H9 (cell line): ENCODE results near the gene PLEKHA1. TPM values are rescaled to one million over a fixed set of nuclear protein-coding genes. Genes with fewer than 3 reads are reported as not detected.

ENCODE experiments used
- DNase-seq: peaks from one replicate; pipeline ENCODE4 v3.0.0-alpha.2; 2017
- H2AFZ ChIP-seq: one replicate; pipeline ENCODE4 v1.6.1; 2013; ENCODE audit warnings: mild to moderate bottlenecking, low read length, control low read depth, moderate library complexity
- H2AK5ac ChIP-seq: 2 replicates; pipeline ENCODE4 v1.6.1; 2013; ENCODE audit warnings: low read length, control low read depth, mixed read lengths; ENCODE audit not compliant: insufficient read length
- H2BK120ac ChIP-seq: one replicate; pipeline ENCODE4 v1.6.1; 2013; ENCODE audit warnings: low read depth, mild to moderate bottlenecking, low read length, control low read depth, inconsistent platforms; ENCODE audit not compliant: poor library complexity, severe bottlenecking
- H2BK12ac ChIP-seq: 2 replicates; pipeline ENCODE4 v1.6.1; 2013; ENCODE audit warnings: low read length, control low read depth, mixed read lengths, low read depth; ENCODE audit not compliant: insufficient read length
- H2BK15ac ChIP-seq: 2 replicates; pipeline ENCODE4 v1.6.1; 2013; ENCODE audit warnings: low read depth, low read length, control low read depth
- H2BK20ac ChIP-seq: one replicate; pipeline ENCODE4 v1.6.1; 2013; ENCODE audit warnings: low read depth, mild to moderate bottlenecking, low read length, control low read depth, inconsistent platforms; ENCODE audit not compliant: poor library complexity, severe bottlenecking
- H2BK5ac ChIP-seq: 2 replicates; pipeline ENCODE4 v1.6.1; 2013; ENCODE audit warnings: low read length, control low read depth, mixed read lengths; ENCODE audit not compliant: insufficient read length
- H3K14ac ChIP-seq: 2 replicates; pipeline ENCODE4 v1.6.1; 2013; ENCODE audit warnings: low read length, control low read depth; ENCODE audit not compliant: insufficient read depth
- H3K18ac ChIP-seq: 2 replicates; pipeline ENCODE4 v1.6.1; 2013; ENCODE audit warnings: low read depth, mild to moderate bottlenecking, mixed read lengths, low read length, control low read depth; ENCODE audit not compliant: insufficient read length
- H3K23ac ChIP-seq: 2 replicates; pipeline ENCODE4 v1.6.1; 2013; ENCODE audit warnings: low read length, control low read depth, mixed read lengths, low read depth; ENCODE audit not compliant: insufficient read length
- H3K23me2 ChIP-seq: 2 replicates; pipeline ENCODE4 v1.6.1; 2013; ENCODE audit warnings: low read depth, mild to moderate bottlenecking, mixed read lengths, low read length, control low read depth; ENCODE audit not compliant: insufficient read length, poor library complexity, severe bottlenecking
- H3K27ac ChIP-seq: 2 replicates; pipeline ENCODE4 v1.5.1; 2013; ENCODE audit warnings: low read length, control low read depth, mixed read lengths, low read depth; ENCODE audit not compliant: insufficient read length
- H3K27me3 ChIP-seq: 2 replicates; pipeline ENCODE4 v1.6.1; 2013; ENCODE audit warnings: low read length, control low read depth, inconsistent platforms; ENCODE audit not compliant: insufficient read depth
- H3K4ac ChIP-seq: 2 replicates; pipeline ENCODE4 v1.6.1; 2013; ENCODE audit warnings: low read depth, mild to moderate bottlenecking, control low read depth, inconsistent platforms, low read length, moderate library complexity
- H3K4me1 ChIP-seq: 2 replicates; pipeline ENCODE4 v1.6.1; 2013; ENCODE audit warnings: low read length, control low read depth, inconsistent platforms; ENCODE audit not compliant: insufficient read depth
- H3K4me2 ChIP-seq: 2 replicates; pipeline ENCODE4 v1.6.1; 2013; ENCODE audit warnings: low read length, control low read depth, mixed read lengths; ENCODE audit not compliant: insufficient read length, insufficient read depth
- H3K56ac ChIP-seq: 2 replicates; pipeline ENCODE4 v1.6.1; 2013; ENCODE audit warnings: low read depth, mild to moderate bottlenecking, mixed read lengths, low read length, control low read depth; ENCODE audit not compliant: insufficient read length
- H3K79me1 ChIP-seq: 2 replicates; pipeline ENCODE4 v1.6.1; 2013; ENCODE audit warnings: low read depth, mild to moderate bottlenecking, moderate library complexity, low read length, control low read depth, inconsistent platforms; ENCODE audit not compliant: insufficient read depth, poor library complexity, severe bottlenecking
- H3K79me2 ChIP-seq: 2 replicates; pipeline ENCODE4 v1.6.1; 2013; ENCODE audit warnings: low read length, control low read depth, inconsistent platforms; ENCODE audit not compliant: insufficient read depth
- H3K9ac ChIP-seq: 2 replicates; pipeline ENCODE4 v1.6.1; 2013; ENCODE audit warnings: low read length, control low read depth, mixed read lengths; ENCODE audit not compliant: insufficient read length; ENCODE audit errors: extremely low read depth
- H3K9me3 ChIP-seq: one replicate; pipeline ENCODE4 v1.6.1; 2013; ENCODE audit warnings: low read depth, low read length, inconsistent platforms; ENCODE audit not compliant: control insufficient read depth
- H3T11ph ChIP-seq: one replicate; pipeline ENCODE4 v1.6.1; 2013; ENCODE audit warnings: mild to moderate bottlenecking, low read length, control low read depth, inconsistent platforms
- H4K20me1 ChIP-seq: one replicate; pipeline ENCODE4 v1.6.1; 2013; ENCODE audit not compliant: control insufficient read depth, insufficient read length, insufficient read depth
- H4K5ac ChIP-seq: 2 replicates; pipeline ENCODE4 v1.6.1; 2013; ENCODE audit warnings: low read depth, mild to moderate bottlenecking, mixed read lengths, low read length, control low read depth; ENCODE audit not compliant: insufficient read length
- H4K8ac ChIP-seq: replicated peaks from 2 replicates; pipeline ENCODE4 v1.6.1; 2013; ENCODE audit warnings: low read length, control low read depth, mixed read lengths, low read depth; ENCODE audit not compliant: insufficient read length
- H4K91ac ChIP-seq: 2 replicates; pipeline ENCODE4 v1.6.1; 2013; ENCODE audit warnings: low read depth, mild to moderate bottlenecking, moderate library complexity, mixed read lengths, low read length, control low read depth; ENCODE audit not compliant: insufficient read length
- H3K27ac Mint-ChIP-seq, 3 experiments: 2 replicates in 2 of 3; 3 replicates in 1 of 3; pipeline ENCODE4 v1.8.0; 2020 to 2021; ENCODE audit warnings: mixed read lengths in 3 of 3, mild to moderate bottlenecking in 1 of 3, moderate library complexity in 1 of 3
- H3K27me3 Mint-ChIP-seq: 2 replicates; pipeline ENCODE4 v1.8.0; 2021; ENCODE audit warnings: low read depth, mild to moderate bottlenecking, moderate library complexity, mixed read lengths
- H3K36me3 Mint-ChIP-seq, 3 experiments: 2 replicates in 2 of 3; 3 replicates in 1 of 3; pipeline ENCODE4 v1.8.0; 2020 to 2021; ENCODE audit warnings: low read depth in 3 of 3, mixed read lengths in 3 of 3; ENCODE audit not compliant: insufficient read depth in 1 of 3
- H3K4me1 Mint-ChIP-seq, 2 experiments: 2 replicates each; pipeline ENCODE4 v1.8.0; 2020; ENCODE audit warnings: mixed read lengths in 2 of 2
- H3K4me3 Mint-ChIP-seq, 2 experiments: 2 replicates in 1 of 2; 3 replicates in 1 of 2; pipeline ENCODE4 v1.8.0; 2020 to 2021; ENCODE audit warnings: mild to moderate bottlenecking in 2 of 2, mixed read lengths in 2 of 2, moderate library complexity in 1 of 2
- H3K9me3 Mint-ChIP-seq, 2 experiments: 2 replicates in 1 of 2; 3 replicates in 1 of 2; pipeline ENCODE4 v1.8.0; 2020; ENCODE audit warnings: mild to moderate bottlenecking in 2 of 2, mixed read lengths in 2 of 2, moderate library complexity in 1 of 2
- CTCF ChIP-seq: fragments of 200-600 bp; sonication (generic); conservative IDR thresholded peaks from 3 replicates; pipeline ENCODE4 v1.8.0; 2021; ENCODE audit warnings: antibody characterized with exemption, mild to moderate bottlenecking
- WGBS: extraction: QIAGEN DNeasy Blood & Tissue Kit; methylation state at CpG from one replicate; pipeline ENCODE4 v1.1.7; 2013; ENCODE audit warnings: missing lambda C conversion rate, low lambda C conversion rate, mixed read lengths; ENCODE audit not compliant: insufficient read length; ENCODE audit errors: extremely low coverage; 5-methylcytosine and 5-hydroxymethylcytosine counted together
- total RNA-seq: library from RNA; stranded (reverse); gene quantifications from 2 replicates; pipeline ENCODE4 v1.2.1, GENCODE V29; 2021

PLEKHA1 gene
- total RNA-seq, 1 experiment from 2014 or later = 32.7 TPM

DNA sequence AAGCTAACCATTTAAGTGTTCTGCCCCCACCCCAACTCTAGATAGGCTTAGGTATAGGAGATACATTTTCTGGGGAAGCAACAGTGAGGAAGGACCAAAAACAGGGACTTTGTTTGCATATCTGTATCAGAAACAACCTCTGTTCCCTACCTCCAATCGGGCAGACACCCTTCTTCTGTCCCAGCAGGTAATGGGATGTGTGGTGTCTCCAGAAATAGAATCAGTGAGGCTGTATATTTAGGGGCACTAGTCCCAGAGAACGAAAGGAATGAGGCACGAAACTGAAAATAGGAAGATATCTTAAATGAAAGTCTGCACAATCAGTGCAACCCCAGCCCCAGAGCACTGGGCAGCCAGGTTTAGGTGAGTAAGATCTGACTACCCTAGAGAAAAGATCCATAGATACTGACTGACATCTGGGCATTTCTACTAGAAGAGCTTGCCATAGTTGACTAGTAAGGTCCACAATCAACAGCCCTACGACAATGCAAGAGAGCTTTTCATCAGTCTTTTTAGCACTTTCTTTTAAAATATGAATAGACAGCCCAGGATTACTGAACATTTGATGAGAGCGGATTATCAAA lies 28.1 kb downstream of the PLEKHA1 start:
- no CpG with 5 or more reads among the region's 5 CpGs for WGBS

More for the DNA sequence above, 28.1 kb downstream of the PLEKHA1 start:
- H3K36me3 Mint-ChIP-seq = peaks cover 4 to 7% (median 5%) of the 10 kb centered on the region in 3 experiments; a peak in 4 of 7 replicates
- no peak overlapping the region for H4K5ac ChIP-seq
- H3K4me2 ChIP-seq = no peak overlapping the region
- no peak overlapping the region for H3K4me3 Mint-ChIP-seq
- H4K8ac ChIP-seq = no peak overlapping the region
- no peak overlapping the region for H4K91ac ChIP-seq
- no peak overlapping the region for H2BK5ac ChIP-seq
- H3K79me1 ChIP-seq = no peaks in the 10 kb centered on the region
- H3K27ac Mint-ChIP-seq = no peak overlapping the region
- H4K20me1 ChIP-seq = no peaks in the 10 kb centered on the region
- H2AFZ ChIP-seq = no peak overlapping the region
- no peaks in the 10 kb centered on the region for H3K27me3 Mint-ChIP-seq
- H3K4me1 Mint-ChIP-seq = no peaks in the 10 kb centered on the region; a peak in 1 of 4 replicates
- no peak overlapping the region for H2BK12ac ChIP-seq
- H3K4ac ChIP-seq = no peak overlapping the region
- H2AK5ac ChIP-seq = no peak overlapping the region
- H2BK15ac ChIP-seq = no peak overlapping the region
- H3K9me3 Mint-ChIP-seq = no peaks in the 10 kb centered on the region
- no peak overlapping the region for H3K18ac ChIP-seq
- H3K23me2 ChIP-seq = no peaks in the 10 kb centered on the region
- no peak overlapping the region for H2BK120ac ChIP-seq
- no peak overlapping the region for H3K14ac ChIP-seq
- H3K27me3 ChIP-seq = no peaks in the 10 kb centered on the region
- no peak overlapping the region for H3K56ac ChIP-seq
- no peak overlapping the region for H3K23ac ChIP-seq
- no peaks in the 10 kb centered on the region for H3K4me1 ChIP-seq
- no peak for DNase-seq
- no peak overlapping the region for H3K9ac ChIP-seq
- H3T11ph ChIP-seq = no peak overlapping the region
- no peaks in the 10 kb centered on the region for H3K9me3 ChIP-seq
- no peak overlapping the region for H2BK20ac ChIP-seq
- TF ChIP-seq CTCF = no peak
- no peak overlapping the region for H3K27ac ChIP-seq
- H3K79me2 ChIP-seq = no peaks in the 10 kb centered on the region
